Measurements from ENCODE around the gene LMO7. TPM values are rescaled to one million over a fixed set of nuclear protein-coding genes. Genes with fewer than 3 reads are reported as not detected.

LMO7 gene
- total and polyA plus RNA-seq, 2 of the 8 experiments (the other 6 are each of a cell fraction or from before 2014, with no cell fraction given) = 8.1 to 28.3 TPM

- TF ChIP-seq, protein P1, sequence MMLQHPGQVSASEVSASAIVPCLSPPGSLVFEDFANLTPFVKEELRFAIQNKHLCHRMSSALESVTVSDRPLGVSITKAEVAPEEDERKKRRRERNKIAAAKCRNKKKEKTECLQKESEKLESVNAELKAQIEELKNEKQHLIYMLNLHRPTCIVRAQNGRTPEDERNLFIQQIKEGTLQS (IDR thresholded peaks at IDR 0.05; ENCODE audit: insufficient read depth, low read depth, low read length) = no peak
- TF ChIP-seq BRCA1 (IDR thresholded peaks at IDR 0.05; ENCODE audit: low read depth, low read length) (no peak), KDM4A (IDR thresholded peaks at IDR 0.05; ENCODE audit: low read depth, low read length, severe bottlenecking) (no peak), SAP30 (IDR thresholded peaks at IDR 0.05; ENCODE audit: insufficient read depth, insufficient replicate concordance, low read length) (no peak)
Measured at GRCh38 chr13:75617230-75617629, 18.9 kb upstream of the LMO7 start (continued).
